ENCODE results near the gene ANO9.
A peak's percentile ranks its signal among the peaks of the same experiment; 100 is the strongest.
"Not testable (repeated sequence)": the region's sequence is repeated elsewhere in the genome, so short reads cannot be mapped to it uniquely, and the experiment has no call there.

Gene ANO9

GRCh38 chr11:403021-403760 lies 38.6 kb downstream of the ANO9 start:
- TF ChIP-seq CTCF (IDR thresholded peaks at IDR 0.05; ENCODE audit: insufficient read depth, low read depth, low read length, missing control alignments) = no peak
- no peak overlapping the region for H3K4me3 ChIP-seq (ENCODE audit: low read length)
- no peak for DNase-seq (ENCODE audit: low read depth)

- not testable (repeated sequence) for DNase-seq (ENCODE audit: low read depth); H3K4me3 ChIP-seq (ENCODE audit: low read length)
Observed at GRCh38 chr11:401196-401595, 40.6 kb downstream of the ANO9 start.

GRCh38 chr11:400241-400689 lies 41.5 kb downstream of the ANO9 start:
- DNase-seq (ENCODE audit: low read depth) = no peak
- H3K4me3 ChIP-seq (ENCODE audit: low read length) = no peak overlapping the region
- TF ChIP-seq CTCF (IDR thresholded peaks at IDR 0.05; ENCODE audit: insufficient read depth, low read depth, low read length, missing control alignments) = no peak

- TF ChIP-seq CTCF (IDR thresholded peaks at IDR 0.05; ENCODE audit: insufficient read depth, low read depth, low read length, missing control alignments) = no peak
- H3K4me3 ChIP-seq (ENCODE audit: low read length) = no peak overlapping the region
- no peak for DNase-seq (ENCODE audit: low read depth)
Observed at GRCh38 chr11:399731-400211, 42.0 kb downstream of the ANO9 start.

GRCh38 chr11:398826-399225 lies 43.0 kb downstream of the ANO9 start:
- peak; percentile 47 for DNase-seq (ENCODE audit: low read depth)
- TF ChIP-seq CTCF (IDR thresholded peaks at IDR 0.05; ENCODE audit: insufficient read depth, low read depth, low read length, missing control alignments) = no peak
- no peak overlapping the region for H3K4me3 ChIP-seq (ENCODE audit: low read length)

- no peak overlapping the region for H3K4me3 ChIP-seq (ENCODE audit: low read length)
- no peak for TF ChIP-seq CTCF (IDR thresholded peaks at IDR 0.05; ENCODE audit: insufficient read depth, low read depth, low read length, missing control alignments)
- DNase-seq (ENCODE audit: low read depth) = no peak
Observed at GRCh38 chr11:396948-397548, 44.8 kb downstream of the ANO9 start.

- DNase-seq (ENCODE audit: low read depth) = peak; percentile 38
- H3K4me3 ChIP-seq (ENCODE audit: low read length) = peak overlapping the region; percentile 84
Observed at GRCh38 chr11:396511-396947, 45.3 kb downstream of the ANO9 start.

More at GRCh38 chr11:396511-396947, 45.3 kb downstream of the ANO9 start:
- peak; percentile 23 for TF ChIP-seq CTCF (IDR thresholded peaks at IDR 0.05; ENCODE audit: insufficient read depth, low read depth, low read length, missing control alignments)
